ENCODE measurements around the gene LY6G5C. TPM values are rescaled to one million over a fixed set of nuclear protein-coding genes. Genes with fewer than 3 reads are reported as not detected.
A peak's percentile ranks its signal among the peaks of the same experiment; 100 is the strongest.

LY6G5C gene
- total and polyA plus RNA-seq, 2 donors (not counting 1 experiment from before 2014, with no cell fraction given), result 0.76 to 3.4 TPM

DNA sequence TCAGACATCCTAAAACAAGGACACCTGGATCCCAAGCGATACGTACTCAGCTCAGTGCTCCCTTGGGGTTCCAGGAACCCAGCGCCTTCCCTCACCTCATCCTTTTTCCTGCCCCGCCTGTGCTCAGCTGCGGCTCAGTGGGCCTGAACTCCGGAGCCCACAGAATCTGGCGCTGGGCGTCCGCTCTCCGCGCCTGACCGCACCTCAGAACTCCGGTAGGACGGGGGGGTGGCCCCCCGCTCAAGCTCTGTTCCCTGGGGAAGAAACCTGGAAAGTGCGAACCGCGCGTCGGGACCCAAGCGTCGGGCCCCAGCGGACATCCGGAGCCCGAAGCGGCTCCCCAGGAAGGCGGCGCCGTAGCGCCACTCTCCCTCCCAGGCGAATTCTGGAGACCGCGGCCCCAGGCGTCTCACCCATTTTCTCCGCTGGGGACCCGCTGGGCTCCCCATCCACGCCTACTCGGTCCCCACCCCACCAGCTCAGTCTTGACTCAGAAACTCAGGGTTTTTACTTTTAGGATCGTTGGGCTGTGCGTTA, 336 bp upstream of the LY6G5C start:
- Histone ChIP-seq H3K4me2 (replicated peaks; ENCODE audit: low read depth, low read length, poor library complexity, severe bottlenecking) (peak overlapping the region; percentile 99), H3K79me2 (ENCODE audit: control insufficient read depth, insufficient read depth, low read length) (no peaks in the 10 kb centered on the region), H3K4me3 (ENCODE audit: control extremely low read depth in 1 of 5, extremely low read depth in 1 of 5, insufficient read depth in 1 of 5, low read depth in 2 of 5, low read length in 4 of 5) (peak overlapping the region; percentile 44 to 69 (median 53)), H2AFZ (ENCODE audit: insufficient read depth, low read depth, low read length, poor library complexity, severe bottlenecking) (peak overlapping the region; percentile 80), H3K4me1 (ENCODE audit: control insufficient read depth in 2 of 2, insufficient read depth in 2 of 2, low read length in 2 of 2) (peaks cover 19 to 38% of the 10 kb centered on the region in 2 donors), H3K9ac (ENCODE audit: low read length) (peak overlapping the region; percentile 77), H3K27ac (ENCODE audit: low read length in 2 of 2) (peak overlapping the region in 1 of 2 donors; percentile 50), H3K9me3 (ENCODE audit: control extremely low read depth in 1 of 3, control insufficient read depth in 2 of 3, insufficient read depth in 1 of 3, low read length in 2 of 3) (no peaks in the 10 kb centered on the region), H4K20me1 (ENCODE audit: control insufficient read depth, insufficient read depth, low read length, poor library complexity, severe bottlenecking) (no peaks in the 10 kb centered on the region), H3K36me3 (replicated peaks in 1 of 2; ENCODE audit: control extremely low read depth in 1 of 2, control insufficient read depth in 1 of 2, extremely low read depth in 1 of 2, insufficient read depth in 2 of 2, low read length in 1 of 2) (peaks cover 0 to 7% of the 10 kb centered on the region in 2 experiments), H3K27me3 (replicated peaks in 1 of 4; ENCODE audit: control extremely low read depth in 1 of 4, control insufficient read depth in 3 of 4, insufficient read depth in 4 of 4, low read length in 3 of 4) (no peaks in the 10 kb centered on the region)
- DNase-seq (peak; percentile 63), ATAC-seq (ENCODE audit: low read depth) (peak; percentile 48)
- H3K4me3 Mint-ChIP-seq, result peak overlapping the region; percentile 88
- H3K9me3 Mint-ChIP-seq (ENCODE audit: insufficient read depth), result no peaks in the 10 kb centered on the region
- H3K27me3 Mint-ChIP-seq, result no peaks in the 10 kb centered on the region
- CTCF ChIA-PET, result interaction anchor here (0.6 to 2.3 kb wide), 18 partner anchors 10 to 498 kb away, joined by 3 to 57 read pairs (median 4); partner anchors contain the start of genes ABHD16A, HSPA1A, HSPA1L and LSM2
- POLR2A ChIA-PET, result interaction anchor here (0.5 to 1.5 kb wide), 5 partner anchors 16 to 181 kb away, joined by 3 to 10 read pairs (median 3); partner anchors contain the start of genes ABHD16A and NEU1
- TF ChIP-seq, protein P1, sequence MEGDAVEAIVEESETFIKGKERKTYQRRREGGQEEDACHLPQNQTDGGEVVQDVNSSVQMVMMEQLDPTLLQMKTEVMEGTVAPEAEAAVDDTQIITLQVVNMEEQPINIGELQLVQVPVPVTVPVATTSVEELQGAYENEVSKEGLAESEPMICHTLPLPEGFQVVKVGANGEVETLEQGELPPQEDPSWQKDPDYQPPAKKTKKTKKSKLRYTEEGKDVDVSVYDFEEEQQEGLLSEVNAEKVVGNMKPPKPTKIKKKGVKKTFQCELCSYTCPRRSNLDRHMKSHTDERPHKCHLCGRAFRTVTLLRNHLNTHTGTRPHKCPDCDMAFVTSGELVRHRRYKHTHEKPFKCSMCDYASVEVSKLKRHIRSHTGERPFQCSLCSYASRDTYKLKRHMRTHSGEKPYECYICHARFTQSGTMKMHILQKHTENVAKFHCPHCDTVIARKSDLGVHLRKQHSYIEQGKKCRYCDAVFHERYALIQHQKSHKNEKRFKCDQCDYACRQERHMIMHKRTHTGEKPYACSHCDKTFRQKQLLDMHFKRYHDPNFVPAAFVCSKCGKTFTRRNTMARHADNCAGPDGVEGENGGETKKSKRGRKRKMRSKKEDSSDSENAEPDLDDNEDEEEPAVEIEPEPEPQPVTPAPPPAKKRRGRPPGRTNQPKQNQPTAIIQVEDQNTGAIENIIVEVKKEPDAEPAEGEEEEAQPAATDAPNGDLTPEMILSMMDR (IDR thresholded peaks at IDR 0.05), result no peak
- no peak for TF ChIP-seq EZH2 (IDR thresholded peaks at IDR 0.05; ENCODE audit: borderline replicate concordance, insufficient read depth, low read depth, low read length, poor library complexity, severe bottlenecking)
- H3K4me1 Mint-ChIP-seq, result peaks cover 43% of the 10 kb centered on the region
- 0% methylated on average over 37 of the region's 40 CpGs for WGBS (ENCODE audit: insufficient coverage)
- H3K27ac Mint-ChIP-seq, result peak overlapping the region; percentile 57
- intact Hi-C loops (cut with micrococcal nuclease), result loop anchor here (1.0 to 2.0 kb wide), 4 partner anchors 22 to 272 kb away; partner anchors contain the start of gene ABHD16A

DNA sequence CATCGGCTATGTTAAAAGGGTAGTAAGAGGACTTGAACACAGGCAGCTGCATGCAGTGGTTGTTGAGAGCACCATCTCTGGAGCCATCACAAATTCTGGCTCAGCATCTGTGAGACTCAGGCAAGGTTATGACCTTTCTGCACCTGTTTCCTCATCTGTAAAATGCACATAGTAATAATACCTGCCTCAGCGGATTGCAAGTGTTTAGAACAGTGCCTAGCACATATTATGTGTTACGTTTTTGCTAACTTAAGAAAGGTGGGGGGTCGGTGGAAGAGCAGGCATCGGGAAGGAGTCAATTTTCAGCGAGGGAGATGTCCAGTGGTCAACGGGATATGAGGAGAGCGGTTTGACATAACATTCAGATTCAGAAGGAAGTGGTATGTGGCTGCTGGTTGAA, 2.9 kb downstream of the LY6G5C start:
- Mint-ChIP-seq H3K4me3 (no peak overlapping the region), H3K27ac (no peak overlapping the region), H3K4me1 (peaks cover 42% of the 10 kb centered on the region), H3K9me3 (ENCODE audit: insufficient read depth) (no peaks in the 10 kb centered on the region), H3K27me3 (no peaks in the 10 kb centered on the region)
- no peak overlapping the region for H2AFZ ChIP-seq (ENCODE audit: insufficient read depth, low read depth, low read length, poor library complexity, severe bottlenecking)
- ATAC-seq (ENCODE audit: low read depth), result no peak
- intact Hi-C loops (cut with micrococcal nuclease), result no loop called here
- no peak overlapping the region for H3K9ac ChIP-seq (ENCODE audit: low read length)
- no peaks in the 10 kb centered on the region for H4K20me1 ChIP-seq (ENCODE audit: control insufficient read depth, insufficient read depth, low read length, poor library complexity, severe bottlenecking)
- no peak overlapping the region for H3K4me3 ChIP-seq (ENCODE audit: control extremely low read depth in 1 of 5, extremely low read depth in 1 of 5, insufficient read depth in 1 of 5, low read depth in 2 of 5, low read length in 4 of 5)
- peaks cover 16 to 36% of the 10 kb centered on the region in 2 donors for H3K4me1 ChIP-seq (ENCODE audit: control insufficient read depth in 2 of 2, insufficient read depth in 2 of 2, low read length in 2 of 2)
- ChIA-PET POLR2A (interaction anchor here (0.6 kb wide), 1 partner anchor 109 kb away, joined by 5 read pairs; no protein-coding TSS in a partner anchor), CTCF (interaction anchor here (0.5 to 3.3 kb wide), 6 partner anchors 50 to 211 kb away, joined by 3 to 15 read pairs (median 5); no protein-coding TSS in a partner anchor)
- H3K4me2 ChIP-seq (replicated peaks; ENCODE audit: low read depth, low read length, poor library complexity, severe bottlenecking), result no peak overlapping the region
- H3K9me3 ChIP-seq (ENCODE audit: control extremely low read depth in 1 of 3, control insufficient read depth in 2 of 3, insufficient read depth in 1 of 3, low read length in 2 of 3), result no peaks in the 10 kb centered on the region
- H3K27me3 ChIP-seq (replicated peaks in 1 of 4; ENCODE audit: control extremely low read depth in 1 of 4, control insufficient read depth in 3 of 4, insufficient read depth in 4 of 4, low read length in 3 of 4), result no peaks in the 10 kb centered on the region
- H3K36me3 ChIP-seq (replicated peaks in 1 of 2; ENCODE audit: control extremely low read depth in 1 of 2, control insufficient read depth in 1 of 2, extremely low read depth in 1 of 2, insufficient read depth in 2 of 2, low read length in 1 of 2), result peaks cover 0 to 2% of the 10 kb centered on the region in 2 experiments
- no peak for DNase-seq
- no peak for TF ChIP-seq EZH2 (IDR thresholded peaks at IDR 0.05; ENCODE audit: borderline replicate concordance, insufficient read depth, low read depth, low read length, poor library complexity, severe bottlenecking)
- TF ChIP-seq, protein P1 (IDR thresholded peaks at IDR 0.05), result no peak
- 74% methylated on average over 7 of the region's 8 CpGs for WGBS (ENCODE audit: insufficient coverage)
- H3K27ac ChIP-seq (ENCODE audit: low read length in 2 of 2), result no peak overlapping the region
- no peaks in the 10 kb centered on the region for H3K79me2 ChIP-seq (ENCODE audit: control insufficient read depth, insufficient read depth, low read length)

Data from B cell (primary cell).